ENCODE measurements around the gene GPR63.

The GPR63 gene

GRCh38 chr6:96821034-96821433 is 16.2 kb downstream of the GPR63 start:
- no peak for DNase-seq (ENCODE audit: low spot score)

DNA sequence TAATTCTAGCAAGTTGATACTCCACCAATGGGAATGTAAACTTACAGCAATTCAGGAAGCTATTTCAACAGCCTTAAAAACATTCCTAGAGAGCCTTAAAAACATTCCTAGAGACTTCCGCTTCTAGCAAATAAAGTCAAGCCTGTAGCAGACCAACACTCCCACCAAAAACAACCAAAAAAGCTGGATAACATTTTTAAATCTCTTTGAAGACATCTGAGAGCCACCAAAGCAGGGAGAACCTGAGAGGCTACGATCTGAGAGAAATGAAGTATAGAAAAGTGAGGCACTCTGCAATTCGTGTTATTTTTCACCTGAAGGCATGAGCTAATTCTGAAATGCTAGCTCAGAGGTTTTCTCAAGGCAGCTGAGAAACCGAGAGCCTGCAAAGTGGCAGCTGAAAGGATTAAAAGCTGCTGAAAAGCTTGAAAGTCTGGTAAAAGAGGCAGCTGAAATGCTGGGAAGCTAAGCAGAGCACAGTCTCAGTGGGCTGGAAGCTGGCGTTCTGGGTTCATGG is 20.9 kb downstream of the GPR63 start:
- DNase-seq (ENCODE audit: low spot score), result no peak

GRCh38 chr6:96814625-96815024 is 22.7 kb downstream of the GPR63 start:
- DNase-seq (ENCODE audit: low spot score), result no peak

DNA sequence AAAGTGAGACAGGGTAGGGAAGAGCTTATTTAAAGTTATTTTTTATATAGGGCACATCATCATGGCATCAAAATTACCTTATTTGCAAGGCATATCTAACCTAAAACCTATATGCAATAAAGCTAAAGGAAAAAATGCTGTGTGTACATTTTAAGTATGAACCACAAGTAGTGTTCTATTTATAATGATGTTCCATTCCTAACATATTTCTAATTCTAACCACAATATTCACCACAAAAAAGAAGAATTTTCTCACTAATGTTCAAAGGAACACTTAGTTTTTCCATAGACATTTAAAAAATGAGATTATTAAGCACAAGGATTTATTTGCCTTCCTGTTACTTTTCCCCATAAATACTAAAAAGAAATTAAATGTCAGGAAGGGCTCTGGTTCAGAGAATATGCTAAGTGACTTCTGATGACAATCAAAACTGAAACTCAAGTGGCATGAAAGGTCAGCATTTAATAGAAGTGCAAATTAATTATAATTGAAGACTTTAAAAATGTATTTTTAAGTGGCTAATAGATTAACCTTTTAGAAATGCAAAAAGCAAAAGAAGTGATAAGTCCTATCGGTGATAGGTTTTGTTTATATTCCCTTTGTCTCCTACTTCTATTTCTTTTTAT is 25.1 kb downstream of the GPR63 start:
- no peak for DNase-seq (ENCODE audit: low spot score)

DNA sequence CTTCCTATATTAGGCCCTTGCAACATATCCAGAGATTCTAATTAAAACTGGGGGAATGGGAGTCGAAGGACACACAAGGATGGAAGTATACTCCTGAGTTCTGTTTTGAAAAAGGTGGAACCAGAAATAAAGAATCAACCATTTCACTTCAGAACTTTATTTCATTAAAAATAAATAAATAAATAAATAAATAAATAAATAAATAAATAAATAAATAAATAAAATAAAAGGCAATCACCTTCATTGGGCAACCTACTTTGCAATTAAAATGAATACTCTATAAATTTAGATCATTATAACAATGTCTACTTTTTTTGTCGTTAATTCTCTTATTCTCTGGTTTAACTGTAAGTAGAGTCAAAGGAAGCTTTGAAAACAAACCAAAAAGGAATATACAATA is 25.6 kb downstream of the GPR63 start:
- no peak for DNase-seq (ENCODE audit: low spot score)

- DNase-seq (ENCODE audit: low spot score), result no peak
These were observed 26.1 kb downstream of the GPR63 start for GRCh38 chr6:96811136-96811535.

DNA sequence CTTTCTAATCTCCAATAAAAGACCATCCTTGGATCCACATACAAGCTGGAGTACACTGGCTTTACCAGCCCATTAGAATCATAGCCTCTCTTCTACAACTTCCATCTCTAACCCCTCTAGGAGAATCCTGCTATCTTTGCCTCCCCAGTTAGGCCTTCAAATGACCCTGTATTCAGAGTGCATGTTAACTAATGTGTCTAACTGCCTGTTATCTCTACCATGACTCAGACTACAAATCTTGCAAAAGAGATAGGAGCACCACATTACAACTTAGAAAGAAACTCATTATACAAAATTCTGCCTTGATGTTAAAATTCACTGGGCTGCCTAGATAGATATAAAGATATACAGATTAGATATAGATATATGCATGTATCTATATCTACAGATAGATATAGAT is 28.2 kb downstream of the GPR63 start:
- no peak for DNase-seq (ENCODE audit: low spot score)

GRCh38 chr6:96803106-96803481 is 34.2 kb downstream of the GPR63 start:
- DNase-seq (ENCODE audit: low spot score), result no peak

- DNase-seq (ENCODE audit: low spot score), result no peak
These were observed 41.8 kb downstream of the GPR63 start for GRCh38 chr6:96795481-96795880.

GRCh38 chr6:96794980-96795379 is 42.3 kb downstream of the GPR63 start:
- no peak for DNase-seq (ENCODE audit: low spot score)

GRCh38 chr6:96792561-96793190 is 44.6 kb downstream of the GPR63 start:
- no peak for DNase-seq (ENCODE audit: low spot score)

- no peak for DNase-seq (ENCODE audit: low spot score)
These were observed 47.4 kb downstream of the GPR63 start for GRCh38 chr6:96789871-96790270.

DNA sequence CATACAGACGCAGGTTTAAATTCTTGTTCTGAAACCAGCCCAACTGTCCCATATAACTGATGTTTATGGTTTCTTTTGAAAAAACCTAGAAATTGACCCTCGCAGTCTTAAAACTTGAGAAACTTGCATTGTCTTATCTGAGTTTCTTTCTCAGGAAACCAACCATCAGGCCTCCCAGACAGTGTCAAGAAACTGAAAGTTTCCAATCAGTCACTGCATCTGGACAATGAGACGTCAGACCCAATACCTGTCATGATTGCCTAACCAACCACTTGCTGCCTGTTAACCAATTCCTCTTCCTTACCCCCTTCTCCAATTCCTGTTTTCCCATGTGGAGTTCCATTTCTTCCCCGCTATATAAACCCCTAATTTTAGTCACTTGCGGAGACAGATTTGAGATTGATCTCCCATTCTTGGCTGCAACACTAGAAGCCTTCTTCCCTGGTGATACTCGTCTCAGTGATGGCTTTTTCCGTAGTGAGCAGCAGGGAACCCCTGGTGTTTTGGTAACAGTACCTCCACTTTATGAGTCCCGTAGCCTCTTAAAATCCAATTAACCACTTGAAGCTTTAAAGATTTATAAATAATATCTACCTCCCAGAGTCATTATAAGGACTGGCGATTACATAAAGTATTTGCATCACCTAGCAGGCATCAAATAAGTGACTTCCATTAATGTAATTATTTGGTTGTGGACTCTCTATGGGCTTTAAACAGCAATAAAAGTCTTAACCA is 49.3 kb downstream of the GPR63 start:
- no peak for DNase-seq (ENCODE audit: low spot score)

- DNase-seq (ENCODE audit: low spot score), result no peak
These were observed 50.9 kb downstream of the GPR63 start for GRCh38 chr6:96786336-96786735.

- DNase-seq (ENCODE audit: low spot score), result no peak
These were observed 52.6 kb downstream of the GPR63 start for GRCh38 chr6:96784650-96785049.

- no peak for DNase-seq (ENCODE audit: low spot score)
These were observed 54.0 kb downstream of the GPR63 start for GRCh38 chr6:96783307-96783706.

GRCh38 chr6:96781557-96781956 is 55.7 kb downstream of the GPR63 start:
- DNase-seq (ENCODE audit: low spot score), result no peak

DNA sequence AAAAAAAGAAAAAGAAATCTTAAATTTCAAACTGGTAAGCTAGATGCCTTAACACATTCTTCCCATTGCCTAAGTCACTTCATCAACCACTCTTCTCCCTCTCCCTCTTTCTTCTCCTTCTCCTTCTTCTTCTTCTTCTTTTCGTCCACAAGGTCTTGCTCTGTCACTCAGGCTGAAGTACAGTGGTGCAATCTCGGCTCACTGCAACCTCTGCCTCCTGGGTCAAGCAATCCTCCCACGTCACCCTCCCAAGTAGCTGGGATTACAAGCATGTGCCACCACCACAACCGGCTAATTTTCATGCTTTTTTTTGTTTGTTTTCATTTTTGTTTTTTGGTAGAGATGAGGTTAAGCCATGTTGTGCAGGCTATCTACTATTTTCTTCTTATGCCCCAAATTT is 60.2 kb downstream of the GPR63 start:
- no peak for DNase-seq (ENCODE audit: low spot score)

DNA sequence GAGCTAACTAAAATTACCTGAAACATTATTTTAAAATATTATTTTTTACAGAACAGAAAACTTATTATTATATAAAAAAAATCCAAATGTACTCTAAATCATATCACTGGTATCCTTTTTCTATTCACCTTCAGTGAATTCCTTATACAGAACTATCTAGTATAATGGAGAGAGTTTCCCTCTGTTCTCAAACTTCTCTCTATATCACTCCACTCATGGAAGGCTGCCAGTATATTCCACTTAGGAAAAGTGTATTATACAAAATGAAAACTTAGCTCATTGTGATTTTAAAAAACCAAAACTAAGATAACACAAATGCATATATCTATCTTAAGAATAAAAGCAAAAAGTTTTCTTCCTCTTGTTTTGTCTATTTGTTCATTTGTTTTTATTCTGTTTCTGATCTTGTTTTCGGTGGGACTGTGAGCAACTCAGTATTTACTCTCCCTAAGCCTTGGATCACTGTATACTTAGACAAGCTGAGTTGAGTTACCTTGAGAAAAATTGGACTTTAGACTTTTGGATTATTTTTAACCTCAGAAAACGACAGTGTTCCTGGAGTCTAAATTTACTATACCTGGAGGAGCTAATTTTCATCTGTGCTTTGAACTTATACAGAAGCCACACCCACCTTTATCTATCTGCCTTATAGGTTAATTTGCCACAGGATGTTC is 61.4 kb downstream of the GPR63 start:
- DNase-seq (ENCODE audit: low spot score), result no peak

- no peak for DNase-seq (ENCODE audit: low spot score)
These were observed 70.5 kb downstream of the GPR63 start for GRCh38 chr6:96766769-96767168.

GRCh38 chr6:96762599-96762998 is 74.7 kb downstream of the GPR63 start:
- DNase-seq (ENCODE audit: low spot score), result no peak

DNA sequence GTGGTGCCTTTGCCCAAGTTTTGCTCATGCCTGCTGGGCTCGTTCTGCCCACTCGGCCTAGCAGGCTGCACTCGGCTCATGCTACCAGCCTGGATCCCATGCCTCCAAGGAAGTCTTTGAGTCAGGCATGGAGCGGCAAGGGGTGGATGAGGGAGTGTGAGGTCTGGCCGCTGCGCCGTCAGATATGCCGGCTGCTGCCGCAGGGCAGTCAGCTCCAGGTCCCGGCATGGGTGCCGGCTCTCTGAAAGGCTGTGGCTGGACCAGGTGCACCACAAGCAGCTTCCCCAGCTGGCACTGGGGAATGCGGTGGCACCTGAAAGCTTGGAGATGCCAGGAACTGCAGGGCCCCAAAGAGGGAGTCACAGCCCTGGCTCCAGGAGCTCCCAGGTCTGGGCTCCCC is 75.5 kb downstream of the GPR63 start:
- no peak for DNase-seq (ENCODE audit: low spot score)
